Ovary (tissue), 10 donors: Measurements from ENCODE around the gene ZNF622. TPM values are rescaled to one million over a fixed set of nuclear protein-coding genes. Genes with fewer than 3 reads are reported as not detected.

Source experiments
- DNase-seq, 5 donors: peaks; one replicate each; pipeline ENCODE4 v3.0.0-alpha.2; 2019 to 2020
- H3K27ac ChIP-seq, 2 donors: fragments of 200-600 bp; one replicate each; pipeline versions ENCODE4 v1.5.1 to v1.8.0; 2019 to 2022
- H3K27me3 ChIP-seq: fragments of 200-600 bp; one replicate; pipeline ENCODE4 v1.8.0; 2022
- H3K36me3 ChIP-seq: fragments of 200-600 bp; sonication (generic); one replicate; pipeline ENCODE4 v1.5.1; 2019
- H3K4me1 ChIP-seq: one replicate; pipeline ENCODE4 v1.8.1; 2013; ENCODE audit warnings: mild to moderate bottlenecking, moderate library complexity; ENCODE audit not compliant: insufficient read depth
- H3K4me3 ChIP-seq: fragments of 200-600 bp; sonication (generic); one replicate; pipeline ENCODE4 v1.5.1; 2017
- H3K9me3 ChIP-seq, 2 donors: fragments of 200-600 bp in 1 of 2; sonication (generic) in 1 of 2; one replicate each; pipeline versions ENCODE4 v1.5.1 to v1.8.1; 2013 to 2019; ENCODE audit warnings: mild to moderate bottlenecking in 1 of 2, moderate library complexity in 1 of 2
- CTCF ChIP-seq, 3 donors: fragments of 450-650 bp in 2 of 3; fragments of 200-600 bp in 1 of 3; IDR thresholded peaks; one replicate each; pipeline versions ENCODE4 v1.5.1 to v1.8.0; 2016 to 2022; ENCODE audit warnings: antibody characterized with exemption in 3 of 3, mild to moderate bottlenecking in 1 of 3
- EP300 ChIP-seq: sonication (generic); formaldehyde crosslinking; IDR thresholded peaks from one replicate; pipeline ENCODE4 v1.6.1; 2017; ENCODE audit warnings: antibody characterized with exemption
- POLR2A ChIP-seq: fragments of 450-650 bp; IDR thresholded peaks from one replicate; pipeline ENCODE4 v1.6.1; 2017; ENCODE audit warnings: antibody characterized with exemption, mild to moderate bottlenecking, moderate library complexity
- WGBS, 3 donors: extraction: QIAGEN DNeasy Blood & Tissue Kit in 1 of 3; methylation state at CpG; one replicate each; pipeline versions ENCODE4 v1.1.5 to v1.1.7; 2013 to 2017; 5-methylcytosine and 5-hydroxymethylcytosine counted together
- intact Hi-C, 4 donors: fragments of 100-400 bp; cut with DNase I; formaldehyde crosslinking; loops; one replicate each; pipeline versions ENCODE4 v1.11.0 to v1.15.1; 2022 to 2023
- long read RNA-seq, 3 donors: library from polyadenylated mRNA in 2 of 3; unstranded in 2 of 3; transcript quantifications; one replicate each; pipeline ENCODE4 v2.0.0 and lab custom pipeline, GENCODE V29; 2021 to 2026
- polyA plus RNA-seq, 2 donors: library from polyadenylated mRNA; stranded (reverse); fragments of 200-250 nt in 1 of 2; fragments of 350-450 nt in 1 of 2; fragmentation: Illumina TruSeq in 1 of 2; extraction: RNeasy Lipid Tissue Mini Kit (QIAGEN cat#74804) in 1 of 2; gene quantifications; one replicate each; pipeline ENCODE4 v1.2.3, GENCODE V29; 2013 to 2014
- total RNA-seq, 7 donors: library from RNA; depleted of rRNA in 2 of 7; stranded (reverse); fragments of >200 nt in 2 of 7; fragmentation: NEBNext Ultra II Directional in 3 of 7; extraction: Animal tissue kit (Norgen Biotek cat#: 25700) in 3 of 7; gene quantifications; one replicate each; pipeline versions ENCODE4 v1.1.0 to v1.2.4, GENCODE V29; 2016 to 2023
- donor health status: DM: no; HTN: no; CAD: no; lungs with moderate emphysema.
- donor health status: DM: no; HTN: no; CAD: no.
- donor health status: Bipolar disorder and iron deficiency.
- donor health status: DM: yes; HTN: yes; CAD: no.
- donor health status: DM: no; HTN: no; CAD: no.
- donor health status: DM: yes; HTN: yes; CAD: no.

The ZNF622 gene
- total RNA-seq (10 to 100 TPM; 18.0 to 25.0 (median 20.4) TPM), polyA plus RNA-seq (10 to 100 TPM; 24.5 to 27.2 TPM)
- long read RNA-seq, donor 1, transcript ZNF622-201 (6 exons, 1,699 nt): major isoform, 189 of 198 reads
- long read RNA-seq, donor 1, partial matches to known transcripts: 6 of 198 reads
- long read RNA-seq, donor 1, other reads (novel, unspliced or antisense): 3 of 198 reads
- long read RNA-seq, donor 2, transcript ZNF622-201 (6 exons, 1,699 nt): major isoform, 21 of 27 reads
- long read RNA-seq, donor 2, partial matches to known transcripts: 6 of 27 reads
- long read RNA-seq, donor 2, other reads (novel, unspliced or antisense): 0 of 27 reads
- long read RNA-seq, donor 3, transcript ZNF622-201 (6 exons, 1,699 nt): major isoform, 32 of 34 reads
- long read RNA-seq, donor 3, partial matches to known transcripts: 2 of 34 reads
- long read RNA-seq, donor 3, other reads (novel, unspliced or antisense): 0 of 34 reads

- peak within 1 kb of the TSS; percentile 89 for H3K4me3 ChIP-seq
- H3K4me1 ChIP-seq: peaks cover 19% of the 10 kb centered on the region
- H3K36me3 ChIP-seq: no peaks in the 10 kb centered on the region
- H3K9me3 ChIP-seq: no peaks in the 10 kb centered on the region
- WGBS, 3 donors: 0% methylated on average over 75 of the region's 75 CpGs
- no peaks in the 10 kb centered on the region for H3K27me3 ChIP-seq
- DNase-seq: peak; percentile 81 to 89 (median 85)
- H3K27ac ChIP-seq: peak within 1 kb of the TSS in 1 of 2 donors; percentile 31
- intact Hi-C loops: no loop called here
- TF ChIP-seq EP300 (no peak), CTCF (IDR thresholded peaks at IDR 0.05) (no peak), POLR2A (peak; percentile 57)
Measured at GRCh38 chr5:16465544-16466432, at the start of gene ZNF622. Gene ZNF622 (minus strand): TSS chr5:16465800. CDS start chr5:16465665, 135 bp downstream.

- no peak for DNase-seq
- Histone ChIP-seq H3K4me3 (no peak overlapping the region), H3K36me3 (no peaks in the 10 kb centered on the region), H3K27me3 (no peaks in the 10 kb centered on the region), H3K4me1 (peaks cover 3% of the 10 kb centered on the region), H3K27ac (no peak overlapping the region), H3K9me3 (no peaks in the 10 kb centered on the region)
- TF ChIP-seq CTCF (IDR thresholded peaks at IDR 0.05): no peak
- no peak for TF ChIP-seq POLR2A
- TF ChIP-seq EP300: no peak
- 92 to 95% (median 94%) methylated on average over 3 of the region's 3 CpGs for WGBS, 3 donors
- intact Hi-C loops: no loop called here
Measured at GRCh38 chr5:16510098-16510497, 44.5 kb upstream of the ZNF622 start.

GRCh38 chr5:16508730-16509531 is 43.3 kb upstream of the ZNF622 start:
- Histone ChIP-seq H3K9me3 (no peaks in the 10 kb centered on the region), H3K4me3 (no peak overlapping the region), H3K27ac (no peak overlapping the region), H3K4me1 (peaks cover 3% of the 10 kb centered on the region), H3K27me3 (no peaks in the 10 kb centered on the region), H3K36me3 (no peaks in the 10 kb centered on the region)
- peak in 2 of 5 donors; percentile 21 to 40 for DNase-seq
- TF ChIP-seq CTCF (IDR thresholded peaks at IDR 0.05) (no peak), POLR2A (no peak), EP300 (no peak)
- WGBS, 3 donors: 24 to 44% (median 35%) methylated on average over 15 of the region's 15 CpGs
- intact Hi-C loops: no loop called here

- H3K4me1 ChIP-seq: peaks cover 3% of the 10 kb centered on the region
- intact Hi-C loops: no loop called here
- no peak overlapping the region for H3K27ac ChIP-seq
- DNase-seq: no peak
- H3K4me3 ChIP-seq: no peak overlapping the region
- no peaks in the 10 kb centered on the region for H3K36me3 ChIP-seq
- no peak for TF ChIP-seq EP300
- no peak for TF ChIP-seq CTCF (IDR thresholded peaks at IDR 0.05)
- TF ChIP-seq POLR2A: no peak
- no peaks in the 10 kb centered on the region for H3K27me3 ChIP-seq
- H3K9me3 ChIP-seq: no peaks in the 10 kb centered on the region
Measured at GRCh38 chr5:16507716-16508115, 42.1 kb upstream of the ZNF622 start.
